Adrenal gland (tissue), 12 donors: ENCODE results near the gene CPSF4. TPM values are rescaled to one million over a fixed set of nuclear protein-coding genes. Genes with fewer than 3 reads are reported as not detected.
"Not testable (repeated sequence)": the region's sequence is repeated elsewhere in the genome, so short reads cannot be mapped to it uniquely, and the experiment has no call there.

ENCODE experiments used
- DNase-seq, 7 donors: peaks; one replicate each; pipeline ENCODE4 v3.0.0-alpha.2; 2019 to 2020
- H3K27ac ChIP-seq, 5 donors: fragments of 200-600 bp; sonication (generic) in 4 of 5; 1 replicate in 3 of 5; 2 replicates in 2 of 5; pipeline versions ENCODE4 v1.5.1 to v1.8.0; 2016 to 2020; ENCODE audit warnings: mild to moderate bottlenecking in 1 of 5
- H3K27me3 ChIP-seq: fragments of 200-600 bp; 2 replicates; pipeline ENCODE4 v1.8.0; 2021
- H3K36me3 ChIP-seq, 2 donors: fragments of 200-600 bp; replicated peaks in 1 of 2; 1 replicate in 1 of 2; 2 replicates in 1 of 2; pipeline versions ENCODE4 v1.5.1 to v1.8.0; 2018 to 2022
- H3K4me1 ChIP-seq, 2 donors: fragments of 200-600 bp; replicated peaks in 1 of 2; 1 replicate in 1 of 2; 2 replicates in 1 of 2; pipeline versions ENCODE4 v1.5.1 to v1.8.0; 2018 to 2021
- H3K4me3 ChIP-seq, 4 donors: fragments of 200-600 bp; sonication (generic) in 3 of 4; one replicate each; pipeline ENCODE4 v1.5.1; 2016 to 2018
- H3K9me3 ChIP-seq, 3 donors: fragments of 200-600 bp; sonication (generic) in 1 of 3; replicated peaks in 1 of 3; 1 replicate in 2 of 3; 2 replicates in 1 of 3; pipeline versions ENCODE4 v1.5.1 to v1.8.0; 2016 to 2021
- POLR2A ChIP-seq, 2 donors: fragments of 450-650 bp; IDR thresholded peaks; one replicate each; pipeline ENCODE4 v1.6.1; 2017; ENCODE audit warnings: antibody characterized with exemption in 2 of 2, mild to moderate bottlenecking in 2 of 2, moderate library complexity in 1 of 2
- WGBS, 4 donors: extraction: QIAGEN DNeasy Blood & Tissue Kit in 2 of 4; methylation state at CpG; one replicate each; pipeline versions ENCODE4 v1.1.5 to v1.1.7; 2013 to 2017; 5-methylcytosine and 5-hydroxymethylcytosine counted together
- intact Hi-C, 2 donors: fragments of 100-400 bp; cut with DNase I; formaldehyde crosslinking; loops; one replicate each; pipeline versions ENCODE4 v1.14.1 to v1.15.0; 2022 to 2023
- polyA plus RNA-seq, 3 donors: library from polyadenylated mRNA; stranded (reverse); fragments of 200-250 nt in 2 of 3; fragments of 350-450 nt in 1 of 3; fragmentation: Illumina TruSeq in 1 of 3; extraction: RNeasy Lipid Tissue Mini Kit (QIAGEN cat#74804) in 1 of 3; gene quantifications; one replicate each; pipeline ENCODE4 v1.2.3, GENCODE V29; 2013 to 2014
- total RNA-seq, 9 donors: library from RNA; depleted of rRNA in 4 of 9; stranded (reverse); fragments of >200 nt in 4 of 9; fragments of 120-200 nt in 1 of 9; fragmentation: NEBNext Ultra II Directional in 1 of 9; extraction: Animal tissue kit (Norgen Biotek cat#: 25700) in 1 of 9; gene quantifications; one replicate each; pipeline versions ENCODE4 v1.1.0 to v1.2.4, GENCODE V29; 2013 to 2023
- TF ChIP-seq, protein P1 (sequence below), 6 experiments: fragments of 450-650 bp in 4 of 6; fragments of 200-600 bp in 2 of 6; sonication (generic) in 1 of 6; IDR thresholded peaks; 1 replicate in 5 of 6; 2 replicates in 1 of 6; pipeline versions ENCODE4 v1.5.1 to v1.8.0; 2016 to 2021; ENCODE audit warnings: antibody characterized with exemption in 6 of 6, mild to moderate bottlenecking in 2 of 6, moderate library complexity in 1 of 6
- donor health status: healthy with polysubstance abuse.
- donor health status: Bipolar disorder and iron deficiency.
- donor health status: DM: yes; HTN: yes; CAD: no.
- donor health status: DM: no; HTN: no; CAD: no.
- donor health status: DM: no; HTN: no; CAD: no.
- donor health status: DM: yes; HTN: yes; CAD: no.

CPSF4 gene
- total and polyA plus RNA-seq, 12 donors = 16.0 to 40.5 (median 28.0) TPM

DNA sequence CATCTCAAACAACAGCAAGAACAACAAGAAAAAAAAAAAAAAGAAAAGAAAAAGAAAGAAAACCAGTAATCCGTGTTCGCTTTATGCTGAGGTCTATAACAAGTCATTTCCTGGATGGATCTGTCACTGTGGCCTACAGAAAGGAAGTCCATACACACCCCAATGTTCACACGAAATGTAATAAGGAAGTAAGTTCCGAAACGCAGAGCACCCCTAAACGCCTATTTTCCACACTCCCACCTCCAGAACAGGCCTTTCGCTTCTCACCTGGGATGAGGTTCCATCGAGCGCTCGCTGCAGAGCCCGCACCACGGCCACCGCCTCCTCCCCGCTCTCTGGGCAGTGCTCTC lies 60.6 kb downstream of the CPSF4 start:
- Histone ChIP-seq H3K27me3 (no peaks in the 10 kb centered on the region), H3K36me3 (peaks cover 0 to 14% of the 10 kb centered on the region in 2 donors), H3K27ac (peak overlapping the region; percentile 86 to 96 (median 92)), H3K9me3 (peaks cover 0 to 3% (median 0%) of the 10 kb centered on the region in 3 donors), H3K4me1 (peaks cover 21 to 24% of the 10 kb centered on the region in 2 donors), H3K4me3 (peak overlapping the region; percentile 43 to 91 (median 70))
- 0 to 4% (median 0%) methylated on average over 6 to 14 of the region's 14 CpGs for WGBS, 4 donors
- no peak for DNase-seq
- intact Hi-C loops = loop anchor here in 1 of 2 donors (5.0 kb wide), 1 partner anchor 53 kb away; the partner anchor contains the start of gene FAM200A
- no peak for TF ChIP-seq POLR2A (IDR thresholded peaks at IDR 0.05)
- TF ChIP-seq, protein P1, sequence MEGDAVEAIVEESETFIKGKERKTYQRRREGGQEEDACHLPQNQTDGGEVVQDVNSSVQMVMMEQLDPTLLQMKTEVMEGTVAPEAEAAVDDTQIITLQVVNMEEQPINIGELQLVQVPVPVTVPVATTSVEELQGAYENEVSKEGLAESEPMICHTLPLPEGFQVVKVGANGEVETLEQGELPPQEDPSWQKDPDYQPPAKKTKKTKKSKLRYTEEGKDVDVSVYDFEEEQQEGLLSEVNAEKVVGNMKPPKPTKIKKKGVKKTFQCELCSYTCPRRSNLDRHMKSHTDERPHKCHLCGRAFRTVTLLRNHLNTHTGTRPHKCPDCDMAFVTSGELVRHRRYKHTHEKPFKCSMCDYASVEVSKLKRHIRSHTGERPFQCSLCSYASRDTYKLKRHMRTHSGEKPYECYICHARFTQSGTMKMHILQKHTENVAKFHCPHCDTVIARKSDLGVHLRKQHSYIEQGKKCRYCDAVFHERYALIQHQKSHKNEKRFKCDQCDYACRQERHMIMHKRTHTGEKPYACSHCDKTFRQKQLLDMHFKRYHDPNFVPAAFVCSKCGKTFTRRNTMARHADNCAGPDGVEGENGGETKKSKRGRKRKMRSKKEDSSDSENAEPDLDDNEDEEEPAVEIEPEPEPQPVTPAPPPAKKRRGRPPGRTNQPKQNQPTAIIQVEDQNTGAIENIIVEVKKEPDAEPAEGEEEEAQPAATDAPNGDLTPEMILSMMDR (IDR thresholded peaks at IDR 0.05) = no peak

DNA sequence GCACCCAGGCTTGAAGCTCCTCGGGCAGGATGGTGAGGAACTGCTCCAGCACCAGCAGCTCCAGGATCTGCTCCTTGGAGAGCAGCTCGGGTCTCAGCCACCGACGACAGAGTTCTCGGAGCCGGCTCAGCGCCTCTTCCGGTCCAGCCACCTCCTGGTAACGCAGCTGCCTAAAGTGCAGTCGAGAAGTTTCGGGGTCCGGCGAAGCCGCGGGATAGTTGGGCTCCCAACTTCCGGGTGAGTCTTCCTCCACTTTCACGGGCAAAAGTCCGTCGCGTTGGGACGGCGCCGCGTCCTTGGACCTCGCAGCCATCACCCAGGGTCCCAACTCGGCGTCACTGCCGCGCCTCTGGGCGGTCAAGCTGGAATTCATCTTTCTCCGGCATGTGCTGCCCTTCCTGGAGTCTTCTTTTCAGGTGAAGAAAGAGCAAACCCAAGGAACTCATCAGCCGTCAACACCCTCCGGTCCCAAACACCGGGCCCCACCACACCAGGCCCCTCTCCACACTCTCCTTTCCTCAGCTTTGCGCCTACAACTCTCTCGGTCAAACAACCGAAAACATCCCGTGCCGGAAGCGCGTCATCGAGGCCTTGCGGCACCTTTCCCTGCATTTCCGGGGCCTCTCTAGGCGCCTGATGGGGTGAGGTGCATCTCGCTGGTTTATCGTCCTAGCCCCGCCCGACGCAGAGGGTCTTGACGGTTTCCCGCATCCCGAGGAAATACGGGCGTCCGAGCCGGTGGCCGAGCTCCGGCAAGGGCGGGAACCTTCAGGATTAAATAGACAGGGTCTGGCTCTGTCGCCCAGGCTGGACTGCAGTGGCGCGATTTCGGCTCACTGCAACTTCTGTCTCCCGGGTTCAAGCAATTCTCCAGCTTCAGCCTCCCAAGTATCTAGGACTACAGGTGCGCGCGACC lies 61.2 kb downstream of the CPSF4 start, which contains the start of gene ZNF394:
Gene ZNF394, minus strand, starts transcription at position 561 of the 916 bp plus-strand sequence. Its CDS starts 188 bp downstream, at position 373.
- peaks cover 0 to 13% of the 10 kb centered on the region in 2 donors for H3K36me3 ChIP-seq
- intact Hi-C loops = loop anchor here in 1 of 2 donors (5.0 kb wide), 1 partner anchor 52 kb away; the partner anchor contains the start of gene FAM200A
- peak; percentile 89 to 96 (median 92) for DNase-seq
- 0% methylated on average over 16 to 68 of the region's 68 CpGs for WGBS, 4 donors
- peaks cover 21 to 24% of the 10 kb centered on the region in 2 donors for H3K4me1 ChIP-seq
- H3K4me3 ChIP-seq = peak within 1 kb of the TSS; percentile 43 to 91 (median 70)
- H3K9me3 ChIP-seq = no peaks in the 10 kb centered on the region
- H3K27ac ChIP-seq = peak within 1 kb of the TSS; percentile 86 to 96 (median 92)
- H3K27me3 ChIP-seq = no peaks in the 10 kb centered on the region
- TF ChIP-seq POLR2A (IDR thresholded peaks at IDR 0.05) = peak; percentile 8 to 83
- TF ChIP-seq, protein P1 (IDR thresholded peaks at IDR 0.05) = no peak

DNA sequence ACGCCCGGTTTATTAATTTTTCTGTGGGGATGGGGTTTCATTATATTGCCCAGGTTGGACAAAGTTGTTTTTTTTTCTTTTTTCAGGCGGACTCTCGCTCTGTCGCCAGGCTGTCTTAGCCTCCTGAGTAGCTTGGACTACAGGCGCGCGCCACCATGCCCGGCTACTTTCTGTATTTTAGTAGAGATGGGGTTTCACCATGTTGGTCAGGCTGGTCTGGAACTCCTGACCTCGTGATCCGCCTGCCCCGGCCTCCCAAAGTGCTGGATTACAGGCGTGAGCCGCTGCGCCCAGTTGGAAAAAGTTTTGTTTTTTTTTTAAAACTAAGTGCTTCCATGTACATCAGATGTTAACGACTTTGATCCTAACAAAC lies 61.9 kb downstream of the CPSF4 start:
- Histone ChIP-seq H3K9me3 (no peaks in the 10 kb centered on the region), H3K27me3 (no peaks in the 10 kb centered on the region), H3K27ac (peak overlapping the region in 4 of 5 donors; percentile 86 to 96 (median 92)), H3K4me3 (peak overlapping the region; percentile 43 to 91 (median 70)), H3K36me3 (peaks cover 0 to 11% of the 10 kb centered on the region in 2 donors), H3K4me1 (peaks cover 25 to 27% of the 10 kb centered on the region in 2 donors)
- TF ChIP-seq, protein P1 (IDR thresholded peaks at IDR 0.05) = no peak
- TF ChIP-seq POLR2A (IDR thresholded peaks at IDR 0.05) = no peak
- WGBS, 4 donors = 43 to 58% (median 47%) methylated on average over 15 to 16 of the region's 16 CpGs
- DNase-seq = peak in 1 of 7 donors; percentile 57
- intact Hi-C loops = no loop called here

DNA sequence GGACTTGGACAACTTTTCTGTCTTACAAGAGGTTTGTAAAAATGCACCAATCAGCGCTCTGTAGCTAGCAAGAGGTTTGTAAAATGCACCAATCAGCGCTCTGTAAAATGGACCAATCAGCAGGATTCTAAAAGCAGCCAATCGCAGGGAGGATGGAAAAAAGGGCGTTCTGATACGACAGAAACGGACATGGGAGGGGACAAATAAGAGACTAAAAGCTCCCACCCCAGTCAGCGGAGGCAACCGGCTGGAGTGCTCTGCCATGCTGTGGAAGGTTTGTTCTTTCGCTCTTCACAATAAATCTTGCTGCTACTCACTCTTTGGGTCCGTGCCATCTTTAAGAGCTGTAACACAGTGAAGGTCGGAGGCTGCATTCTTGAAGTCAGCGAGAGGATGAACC lies 62.5 kb downstream of the CPSF4 start:
- peak; percentile 41 to 77 (median 66) for DNase-seq
- H3K9me3 ChIP-seq, H3K27me3 ChIP-seq, H3K36me3 ChIP-seq, intact Hi-C loops: not testable (repeated sequence)
- H3K27ac ChIP-seq = peak overlapping the region in 3 of 5 donors; percentile 92 to 96 (median 92)
- peak in 1 of 2 donors; percentile 55 for TF ChIP-seq POLR2A (IDR thresholded peaks at IDR 0.05)
- peak overlapping the region in 1 of 4 donors; percentile 82 for H3K4me3 ChIP-seq
- peaks cover 31 to 34% of the 10 kb centered on the region in 2 donors for H3K4me1 ChIP-seq
- WGBS, 4 donors = 59 to 74% (median 61%) methylated on average over 10 to 12 of the region's 12 CpGs
